Suprapubic skin (tissue), 4 donors: ENCODE measurements around the gene RFX2.

Source experiments
- CTCF ChIP-seq, 2 donors: fragments of 200-600 bp in 1 of 2; fragments of 450-650 bp in 1 of 2; sonication (generic) in 1 of 2; IDR thresholded peaks; one replicate each; pipeline ENCODE4 v1.5.1; 2016 to 2019; ENCODE audit warnings: antibody characterized with exemption in 2 of 2, mild to moderate bottlenecking in 1 of 2, moderate library complexity in 1 of 2
- EP300 ChIP-seq: sonication (generic); formaldehyde crosslinking; IDR thresholded peaks from one replicate; pipeline ENCODE4 v1.6.1; 2017; ENCODE audit warnings: antibody characterized with exemption
- POLR2A ChIP-seq, 2 donors: fragments of 450-650 bp; IDR thresholded peaks; one replicate each; pipeline ENCODE4 v1.6.1; 2017; ENCODE audit warnings: antibody characterized with exemption in 2 of 2, mild to moderate bottlenecking in 2 of 2, moderate library complexity in 2 of 2
- POLR2AphosphoS5 ChIP-seq, 3 donors: sonication (generic); formaldehyde crosslinking; IDR thresholded peaks; one replicate each; pipeline ENCODE4 v1.6.1; 2017; ENCODE audit warnings: antibody characterized with exemption in 3 of 3

DNA sequence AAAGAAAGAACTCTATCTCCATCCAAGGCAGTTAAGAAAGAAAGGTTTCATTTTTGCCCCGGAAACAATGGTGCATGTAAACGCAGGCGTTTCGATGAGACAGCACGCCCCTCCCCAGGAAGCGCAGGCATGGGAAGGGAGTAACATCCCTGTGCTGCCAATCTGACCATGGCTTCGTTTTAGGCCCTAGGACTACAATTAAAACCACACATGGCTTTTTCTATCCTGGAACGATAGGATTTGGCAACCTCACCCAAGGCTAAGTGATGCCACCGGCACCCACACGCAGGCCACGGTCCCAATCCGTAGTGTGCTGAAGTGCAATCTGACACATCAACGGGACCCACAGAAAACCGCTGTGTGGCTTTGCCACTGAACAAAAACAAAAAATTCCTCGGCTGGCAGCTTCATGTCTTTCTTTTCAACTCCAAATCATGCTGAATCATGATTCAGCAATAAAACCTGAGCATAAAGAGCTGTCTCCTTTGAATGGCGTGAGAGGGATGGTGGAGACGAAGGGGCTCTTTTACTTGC, 156.6 kb downstream of the RFX2 start:
- TF ChIP-seq CTCF (IDR thresholded peaks at IDR 0.05) (no peak), POLR2A (IDR thresholded peaks at IDR 0.05) (no peak), POLR2AphosphoS5 (IDR thresholded peaks at IDR 0.05) (no peak), EP300 (no peak)
